GM21447 (cell line): Measurements from ENCODE around the gene OBI1.

ENCODE experiments used
- ATAC-seq: cut with Tn5 transposase; IDR thresholded peaks from one replicate; pipeline ENCODE4 v1.9.1; 2021; ENCODE audit not compliant: unreplicated experiment

The OBI1 gene, protein sequence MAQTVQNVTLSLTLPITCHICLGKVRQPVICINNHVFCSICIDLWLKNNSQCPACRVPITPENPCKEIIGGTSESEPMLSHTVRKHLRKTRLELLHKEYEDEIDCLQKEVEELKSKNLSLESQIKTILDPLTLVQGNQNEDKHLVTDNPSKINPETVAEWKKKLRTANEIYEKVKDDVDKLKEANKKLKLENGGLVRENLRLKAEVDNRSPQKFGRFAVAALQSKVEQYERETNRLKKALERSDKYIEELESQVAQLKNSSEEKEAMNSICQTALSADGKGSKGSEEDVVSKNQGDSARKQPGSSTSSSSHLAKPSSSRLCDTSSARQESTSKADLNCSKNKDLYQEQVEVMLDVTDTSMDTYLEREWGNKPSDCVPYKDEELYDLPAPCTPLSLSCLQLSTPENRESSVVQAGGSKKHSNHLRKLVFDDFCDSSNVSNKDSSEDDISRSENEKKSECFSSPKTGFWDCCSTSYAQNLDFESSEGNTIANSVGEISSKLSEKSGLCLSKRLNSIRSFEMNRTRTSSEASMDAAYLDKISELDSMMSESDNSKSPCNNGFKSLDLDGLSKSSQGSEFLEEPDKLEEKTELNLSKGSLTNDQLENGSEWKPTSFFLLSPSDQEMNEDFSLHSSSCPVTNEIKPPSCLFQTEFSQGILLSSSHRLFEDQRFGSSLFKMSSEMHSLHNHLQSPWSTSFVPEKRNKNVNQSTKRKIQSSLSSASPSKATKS

GRCh38 chr13:78658630-78659449 lies at the start of gene OBI1:
Gene OBI1 (minus strand): TSS chr13:78659155. CDS start chr13:78659120, 35 bp downstream.
- ATAC-seq: peak; percentile 77

DNA sequence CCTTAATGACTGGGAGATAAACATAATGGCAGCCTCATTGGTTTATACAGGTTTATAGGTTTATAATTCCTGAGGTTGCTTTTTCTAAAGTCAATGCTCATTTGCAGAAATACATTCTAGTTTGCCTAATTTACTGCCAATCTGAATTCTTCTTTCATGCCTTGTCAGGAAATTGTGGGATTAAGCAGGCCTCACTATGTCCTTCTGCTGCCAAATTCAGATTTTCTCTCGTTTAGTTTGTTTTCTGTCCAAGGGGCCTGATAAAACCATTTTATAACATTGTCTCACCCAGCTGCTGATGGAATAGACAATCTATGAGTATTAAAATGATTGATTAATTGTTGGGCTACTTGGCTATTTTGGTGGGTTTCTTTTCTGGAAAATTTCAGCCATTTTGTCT lies 42.4 kb upstream of the OBI1 start:
- no peak for ATAC-seq

GRCh38 chr13:78700121-78700910 lies 41.4 kb upstream of the OBI1 start:
- ATAC-seq: no peak

GRCh38 chr13:78689011-78689410 lies 30.1 kb upstream of the OBI1 start:
- ATAC-seq: no peak

GRCh38 chr13:78686461-78686860 lies 27.5 kb upstream of the OBI1 start:
- ATAC-seq: no peak

DNA sequence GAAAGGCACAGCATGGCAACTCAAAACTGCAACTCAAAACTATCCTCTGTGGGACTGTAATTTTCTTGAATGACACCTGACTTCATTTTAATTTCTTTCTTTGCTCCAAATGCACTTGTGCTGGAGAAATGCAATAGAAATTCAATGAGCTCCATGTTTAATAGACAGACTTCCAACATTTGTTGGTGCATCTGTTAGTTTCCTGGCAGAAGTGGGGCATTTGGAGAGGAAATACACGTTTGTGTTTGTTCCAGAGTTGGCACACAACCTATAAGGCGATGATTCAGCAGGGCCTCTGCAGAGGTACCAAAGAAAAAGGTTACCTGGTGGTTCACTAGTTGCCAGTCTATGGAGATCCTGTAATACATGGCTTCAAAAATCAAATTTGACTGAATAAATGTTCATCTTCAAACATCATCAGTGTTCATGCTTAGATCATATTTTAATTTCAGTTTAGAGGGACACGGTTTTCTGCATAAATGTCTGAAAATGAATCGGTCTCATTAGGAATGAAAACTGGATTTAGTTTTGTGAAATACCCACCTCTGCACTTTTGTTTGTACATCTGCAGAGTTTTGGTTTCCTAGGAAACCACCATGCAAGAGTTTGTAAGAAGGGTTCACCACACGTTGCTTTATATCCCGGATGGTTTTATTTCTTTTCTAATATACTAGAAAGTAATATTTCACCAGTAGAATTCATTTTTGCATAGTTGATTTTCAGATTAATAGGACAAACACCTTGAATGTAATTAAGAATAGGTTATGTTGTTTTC lies 21.8 kb upstream of the OBI1 start:
- ATAC-seq: no peak

DNA sequence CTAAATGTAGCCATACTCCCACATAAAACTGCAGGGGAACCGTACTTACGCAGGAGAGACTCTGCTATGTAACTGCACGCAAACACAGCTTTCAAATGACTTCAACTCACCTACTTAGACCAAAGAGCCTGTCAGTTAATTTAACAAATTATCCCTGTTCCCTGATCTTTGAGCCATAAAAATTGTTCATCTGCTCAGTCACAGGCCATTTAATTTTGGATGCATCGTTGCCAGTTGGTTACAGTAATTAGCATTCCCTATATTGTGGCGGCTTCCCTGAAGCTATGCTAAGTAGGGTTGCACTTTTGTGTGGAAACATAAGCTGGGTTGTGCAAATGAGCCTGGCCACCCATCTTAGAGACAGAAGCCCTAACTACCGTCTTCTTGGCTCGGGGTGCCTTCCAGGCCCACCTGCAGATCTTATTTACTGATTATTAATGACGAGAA lies 21.2 kb upstream of the OBI1 start:
- no peak for ATAC-seq

- ATAC-seq: no peak
These were observed 20.4 kb upstream of the OBI1 start for GRCh38 chr13:78679329-78679728.

DNA sequence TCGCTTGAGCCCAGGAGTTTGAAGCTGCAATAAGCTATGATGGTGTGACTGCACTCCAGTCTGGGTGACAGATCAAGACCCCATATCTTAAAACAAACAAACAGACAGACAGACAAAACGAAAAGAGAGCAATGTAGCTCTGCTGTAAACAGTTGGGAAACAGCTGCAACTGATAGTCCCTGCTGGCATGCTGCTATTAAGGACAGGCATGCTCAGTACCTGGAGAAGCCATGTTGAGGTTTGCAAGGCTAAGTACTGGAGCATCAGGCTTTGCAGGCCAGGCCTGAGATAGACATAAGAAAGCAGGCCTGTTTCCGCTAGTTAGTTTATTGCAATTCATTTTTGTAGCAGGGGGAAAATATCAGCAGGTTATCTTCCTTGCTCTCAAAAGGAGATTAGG lies 16.2 kb upstream of the OBI1 start:
- no peak for ATAC-seq

DNA sequence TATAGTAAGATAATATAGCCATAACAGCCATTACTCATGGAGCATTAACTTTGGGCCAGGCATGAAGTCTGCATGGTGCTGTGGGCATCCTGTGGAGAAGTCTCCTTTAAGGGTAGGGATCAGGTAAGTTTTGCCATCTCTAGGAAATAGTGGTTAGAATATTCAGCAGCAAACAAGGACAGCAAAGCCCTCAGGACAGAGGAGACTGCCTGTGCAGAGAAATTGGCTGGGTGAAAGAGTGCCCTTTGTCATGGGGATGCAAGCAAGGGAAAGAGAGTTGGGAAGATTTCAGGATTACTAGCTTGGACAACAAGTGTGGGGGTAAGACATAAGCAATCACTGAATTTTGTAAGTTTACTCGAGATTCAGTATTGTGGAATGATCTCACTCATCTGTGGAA lies 15.7 kb upstream of the OBI1 start:
- no peak for ATAC-seq

DNA sequence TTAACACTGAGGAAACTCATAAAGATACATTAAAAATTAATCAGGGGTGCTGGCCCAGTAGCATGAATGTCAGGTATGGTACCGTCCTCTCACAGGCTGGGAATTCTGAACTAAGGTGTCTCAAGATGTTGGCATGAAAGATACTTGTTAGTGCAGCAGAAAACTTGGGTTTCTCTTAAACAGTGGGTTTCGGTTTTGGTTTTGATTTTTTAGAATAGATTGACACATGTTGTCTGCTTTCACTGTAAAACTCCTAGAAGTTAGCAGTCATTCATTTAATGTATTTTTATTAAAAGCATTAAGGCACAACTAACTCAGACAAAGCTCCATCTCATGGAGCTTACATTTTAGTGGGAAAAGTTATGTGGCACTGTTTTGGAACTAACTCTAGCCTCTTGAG lies 3.5 kb upstream of the OBI1 start:
- ATAC-seq: peak; percentile 29

- no peak for ATAC-seq
These were observed 1.5 kb upstream of the OBI1 start for GRCh38 chr13:78660495-78660857.

DNA sequence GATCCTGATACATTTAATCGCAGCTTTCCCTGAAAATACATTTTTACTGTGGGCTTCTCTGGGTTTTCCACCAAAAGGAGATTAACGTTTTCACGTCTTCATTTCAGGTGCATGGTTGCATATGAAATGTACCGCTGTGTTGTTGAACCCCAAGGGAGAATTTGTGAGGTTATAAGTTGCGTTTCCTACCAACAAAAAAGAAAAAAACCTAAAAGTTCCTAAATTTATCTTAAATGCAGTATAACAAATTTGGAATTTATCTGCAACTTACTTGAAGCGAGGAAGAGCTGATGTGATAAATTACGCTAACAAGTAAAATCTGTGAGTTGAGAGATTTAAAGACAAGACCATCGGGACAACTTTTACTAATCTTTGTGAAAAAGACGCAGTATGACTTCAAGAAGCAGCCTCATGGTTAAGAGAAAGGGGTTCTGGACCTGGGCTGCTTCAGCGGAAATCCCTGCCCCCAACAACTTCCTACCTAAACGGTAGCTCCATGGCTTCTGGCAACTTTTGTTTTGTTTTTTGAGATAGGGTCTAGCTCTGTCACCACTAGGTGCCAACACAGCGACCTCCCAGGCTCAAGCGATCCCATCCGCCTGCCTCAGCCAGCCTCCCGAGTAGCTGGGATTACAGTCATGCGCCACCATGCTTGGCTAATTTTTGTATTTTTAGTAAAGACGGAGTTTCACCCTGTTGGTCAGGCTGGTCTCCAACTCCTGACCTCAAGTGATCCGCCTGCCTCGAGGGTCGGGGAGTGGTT lies 958 bp upstream of the OBI1 start:
- no peak for ATAC-seq

DNA sequence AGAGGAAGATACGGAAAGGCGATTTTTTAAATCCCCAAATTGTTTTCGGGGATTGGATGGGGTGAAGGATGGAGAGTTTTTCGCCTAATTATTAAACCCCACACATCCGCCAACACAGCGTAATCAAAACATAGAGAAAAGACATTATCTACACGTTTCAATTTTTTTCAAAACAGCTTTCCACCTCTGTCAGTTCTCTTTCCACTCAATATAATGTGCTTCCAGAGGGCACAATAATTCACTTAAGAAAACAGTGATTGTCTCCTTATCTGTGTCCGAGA lies 435 bp upstream of the OBI1 start:
- ATAC-seq: no peak

DNA sequence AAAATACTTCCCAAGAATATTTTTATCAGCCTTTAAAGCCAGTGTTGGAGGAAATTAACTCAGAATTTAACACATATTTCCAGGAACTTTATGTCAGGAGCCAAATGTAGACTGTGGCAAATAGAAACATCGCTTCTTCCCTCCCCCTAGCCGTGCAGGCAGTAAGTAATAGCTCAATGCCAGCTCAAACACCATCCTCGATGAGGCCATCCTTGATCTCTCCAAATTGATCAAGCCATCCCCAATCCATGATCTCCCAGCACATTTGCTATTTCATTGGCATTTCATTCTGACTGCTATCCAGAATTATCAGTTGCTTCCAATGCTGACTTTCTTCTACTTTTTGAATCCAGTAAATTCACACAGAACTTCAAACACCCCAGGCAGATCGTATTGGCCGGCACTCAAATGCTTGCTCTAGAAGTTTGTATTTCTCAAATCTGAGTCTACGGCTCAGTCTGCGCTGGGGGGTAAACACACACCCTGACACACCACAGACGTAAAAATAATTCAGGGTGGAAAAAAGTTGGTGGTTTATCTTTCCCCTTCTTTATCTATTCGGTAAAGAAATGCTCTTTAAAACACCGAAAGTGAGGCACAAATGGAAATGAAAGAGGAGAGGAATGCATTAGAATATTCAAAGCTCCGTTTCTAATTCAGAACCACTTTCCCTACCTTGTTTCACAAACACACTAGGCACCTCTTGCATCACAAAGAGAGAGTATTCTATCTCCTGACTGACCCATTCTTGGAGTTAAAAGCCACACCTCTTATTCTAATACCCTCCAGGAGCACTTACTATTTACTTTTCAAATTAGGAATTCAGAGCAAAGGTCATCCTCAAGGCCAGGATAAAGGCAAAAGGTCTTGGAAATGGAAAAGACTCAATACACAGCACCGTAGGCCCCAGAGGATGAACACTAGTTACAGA lies 991 bp downstream of the OBI1 start:
- peak; percentile 33 for ATAC-seq

DNA sequence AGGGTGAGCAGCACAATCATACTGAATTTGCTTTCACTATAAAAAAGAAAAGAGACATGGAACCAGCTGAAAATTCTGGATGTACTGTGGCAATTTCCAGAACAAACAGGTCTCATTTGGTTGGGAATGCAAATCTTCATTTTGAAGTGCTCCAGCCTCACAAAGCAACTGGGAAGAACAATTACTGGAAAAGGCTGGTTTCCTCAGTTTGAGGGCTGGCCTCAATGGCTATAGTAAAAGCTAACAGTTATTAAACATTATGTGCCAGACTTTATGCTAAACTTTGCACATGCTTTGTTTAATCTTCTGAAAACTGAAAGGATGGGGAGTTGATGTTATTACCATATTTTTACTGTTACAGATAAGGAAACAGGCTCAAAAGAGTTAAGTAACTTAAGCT lies 3.0 kb downstream of the OBI1 start:
- ATAC-seq: no peak

- ATAC-seq: no peak
These were observed 3.9 kb downstream of the OBI1 start for GRCh38 chr13:78655007-78655406.

DNA sequence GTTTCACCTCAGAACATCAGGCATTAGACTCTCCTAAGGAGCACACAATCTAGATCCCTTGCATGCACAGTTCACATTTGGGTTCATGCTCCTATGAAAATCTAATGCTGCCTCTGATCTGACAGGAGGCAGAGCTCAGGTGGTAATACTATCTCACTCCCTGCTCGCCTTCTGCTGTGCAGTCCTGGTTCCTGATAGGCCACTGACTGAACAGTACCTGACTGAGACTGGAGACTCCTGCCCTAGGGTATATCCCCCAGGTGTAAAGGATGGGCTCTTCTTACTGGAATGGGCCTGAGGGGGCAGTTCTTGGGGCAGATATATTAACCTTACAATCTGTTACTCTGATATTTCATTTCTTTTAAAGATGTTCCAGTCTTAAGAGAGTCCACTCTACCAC lies 6.3 kb downstream of the OBI1 start:
- ATAC-seq: no peak

- no peak for ATAC-seq
These were observed 8.3 kb downstream of the OBI1 start for GRCh38 chr13:78650717-78651083.
